ENCODE measurements around the gene PRSS38. TPM values are rescaled to one million over a fixed set of nuclear protein-coding genes. Genes with fewer than 3 reads are reported as not detected.
A peak's percentile ranks its signal among the peaks of the same experiment; 100 is the strongest.

PRSS38 gene
- total RNA-seq, 1 experiment from 2014 or later = not detected

GRCh38 chr1:227787513-227788270 is 27.8 kb upstream of the PRSS38 start:
- ATAC-seq = peak; percentile 92
- DNase-seq (ENCODE audit: low read depth, low spot score) = peak; percentile 51
- CTCF ChIA-PET = interaction anchor here (0.5 to 0.7 kb wide), 5 partner anchors 12 to 128 kb away, joined by 6 to 17 read pairs (median 7); no protein-coding TSS in a partner anchor
- Histone ChIP-seq H3K9me3 (ENCODE audit: control insufficient read depth, insufficient read depth, low read depth, low read length) (no peaks in the 10 kb centered on the region), H3K4me3 (ENCODE audit: low read depth in 2 of 2, low read length in 2 of 2) (peak overlapping the region; percentile 67 to 82), H3K36me3 (ENCODE audit: control insufficient read depth, insufficient read depth, low read length) (no peaks in the 10 kb centered on the region), H3K4me1 (ENCODE audit: control insufficient read depth, insufficient read depth, low read length) (peaks cover 22% of the 10 kb centered on the region), H3K27ac (ENCODE audit: low read length) (peak overlapping the region; percentile 79), H3K27me3 (ENCODE audit: control insufficient read depth, insufficient read depth, low read length) (no peaks in the 10 kb centered on the region)
- in situ Hi-C loops (cut with HindIII; ENCODE audit: low pct_unique_long_range_greater_than_20kb, low sequenced_read_pairs) (no loop called here), intact Hi-C loops (cut with micrococcal nuclease; ENCODE audit: unreplicated experiment) (no loop called here)
- BruUV-seq (replicated peaks) = no TSS peak
- POLR2A ChIA-PET = no interaction called here
- TF ChIP-seq SIN3A (IDR thresholded peaks at IDR 0.05; ENCODE audit: borderline replicate concordance, insufficient read depth, low read depth, low read length) (peak; percentile 81; the same call in 1 of the 2 replicates), REST (IDR thresholded peaks at IDR 0.05; ENCODE audit: insufficient read depth in 1 of 2, low read depth in 2 of 2, low read length in 1 of 2) (no peak), TCF7L2 (IDR thresholded peaks at IDR 0.05; ENCODE audit: low read depth, low read length) (no peak), POLR2AphosphoS5 (IDR thresholded peaks at IDR 0.05; ENCODE audit: low read depth, low read length) (peak; percentile 39; the same call in 1 of the 2 replicates), CTCF (IDR thresholded peaks at IDR 0.05) (no peak)

- Histone ChIP-seq H3K36me3 (ENCODE audit: control insufficient read depth, insufficient read depth, low read length) (no peaks in the 10 kb centered on the region), H3K27me3 (ENCODE audit: control insufficient read depth, insufficient read depth, low read length) (no peaks in the 10 kb centered on the region), H3K4me3 (ENCODE audit: low read depth in 2 of 2, low read length in 2 of 2) (peak overlapping the region; percentile 67 to 75), H3K4me1 (ENCODE audit: control insufficient read depth, insufficient read depth, low read length) (peaks cover 27% of the 10 kb centered on the region), H3K9me3 (ENCODE audit: control insufficient read depth, insufficient read depth, low read depth, low read length) (no peaks in the 10 kb centered on the region), H3K27ac (ENCODE audit: low read length) (peak overlapping the region; percentile 61)
- BruUV-seq (replicated peaks) = no TSS peak
- DNase-seq (ENCODE audit: low read depth, low spot score) (no peak), ATAC-seq (peak; percentile 87)
- TF ChIP-seq REST (IDR thresholded peaks at IDR 0.05; ENCODE audit: insufficient read depth in 1 of 2, low read depth in 2 of 2, low read length in 1 of 2) (no peak), POLR2AphosphoS5 (IDR thresholded peaks at IDR 0.05; ENCODE audit: low read depth, low read length) (no peak), TCF7L2 (IDR thresholded peaks at IDR 0.05; ENCODE audit: low read depth, low read length) (no peak), SIN3A (IDR thresholded peaks at IDR 0.05; ENCODE audit: borderline replicate concordance, insufficient read depth, low read depth, low read length) (0 out of 2 replicates have a peak, but pooled peaks have one; percentile 37), CTCF (IDR thresholded peaks at IDR 0.05) (no peak)
- in situ Hi-C loops (cut with HindIII; ENCODE audit: low pct_unique_long_range_greater_than_20kb, low sequenced_read_pairs) (no loop called here), intact Hi-C loops (cut with micrococcal nuclease; ENCODE audit: unreplicated experiment) (no loop called here)
- ChIA-PET CTCF (interaction anchor here (0.5 to 0.6 kb wide), 3 partner anchors 11 to 126 kb away, joined by 6 to 17 read pairs (median 7); no protein-coding TSS in a partner anchor), POLR2A (no interaction called here)
Observed at GRCh38 chr1:227788271-227789083, 27.0 kb upstream of the PRSS38 start.
